Endothelial cell of hepatic sinusoid (primary cell): ENCODE results near the gene ACP5.
"Not testable (repeated sequence)": the region's sequence is repeated elsewhere in the genome, so short reads cannot be mapped to it uniquely, and the experiment has no call there.

Experiments
- in situ Hi-C: cut with HindIII; loops from 2 replicates; pipeline ENCODE4 v1.10.0; 2017; ENCODE audit warnings: low sequenced_read_pairs

Gene ACP5

DNA sequence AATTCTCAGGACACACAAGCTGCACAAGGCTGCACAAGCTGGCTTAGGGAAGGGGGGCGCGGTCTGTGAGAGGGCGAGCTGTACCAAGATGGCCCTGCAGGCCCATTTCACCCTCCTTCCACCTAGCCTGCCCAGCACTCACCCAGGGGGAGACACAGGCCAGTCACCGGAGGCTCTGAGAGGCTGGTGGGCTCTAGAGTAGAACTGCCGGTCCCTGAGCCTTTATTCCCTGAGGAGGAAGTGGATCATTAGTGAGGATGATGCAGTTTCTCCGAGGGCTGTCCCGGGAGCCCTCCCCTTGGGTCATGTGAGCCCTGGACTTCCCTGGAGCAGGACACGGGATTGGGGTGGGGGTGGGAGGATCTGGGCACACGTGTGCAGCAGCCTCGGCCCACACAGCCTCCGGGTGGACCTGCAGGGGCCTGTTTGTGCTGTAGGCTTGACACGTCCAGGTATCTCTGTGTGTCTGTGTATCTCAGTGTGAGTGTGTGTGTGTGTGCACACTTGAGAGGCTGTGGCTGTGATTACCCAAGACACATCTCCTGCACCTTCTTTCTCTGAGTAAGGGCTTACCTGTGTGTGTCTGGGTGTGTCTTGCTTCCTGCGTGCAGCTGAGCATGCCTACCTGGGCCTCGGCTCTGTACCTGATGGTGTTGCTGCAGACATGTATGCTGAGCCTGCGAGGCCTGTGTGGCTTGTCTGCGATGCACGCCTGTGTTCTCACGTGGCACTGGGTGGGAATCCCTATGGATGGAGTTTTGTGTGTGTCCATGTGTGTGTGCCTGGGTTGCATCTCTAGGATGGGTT lies at the start of gene ACP5:
ACP5 (minus strand) TSS at position 195 of the 807 bp plus-strand sequence. CDS start 328 bp downstream, outside the sequence.
- in situ Hi-C loops: no loop called here

DNA sequence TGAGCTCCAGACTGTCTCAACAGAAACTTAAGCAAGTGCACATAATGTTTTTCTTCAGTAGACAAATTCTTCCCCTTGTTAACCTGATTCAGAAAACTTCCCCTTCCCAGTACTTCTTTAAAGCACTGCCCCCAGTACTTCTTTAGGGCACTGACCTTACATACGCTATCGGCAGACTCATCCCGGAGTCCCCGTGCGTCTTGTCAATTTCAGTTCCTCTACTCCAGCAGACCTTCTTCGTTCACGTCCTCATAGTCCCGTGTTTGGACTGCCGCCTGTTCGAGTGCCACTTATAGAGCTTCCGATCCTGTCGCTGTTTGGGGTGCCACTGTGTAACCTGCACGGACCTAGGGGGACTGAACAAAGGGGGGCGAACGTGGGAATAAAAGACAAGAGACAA lies 48.8 kb upstream of the ACP5 start:
- in situ Hi-C loops: no loop called here

DNA sequence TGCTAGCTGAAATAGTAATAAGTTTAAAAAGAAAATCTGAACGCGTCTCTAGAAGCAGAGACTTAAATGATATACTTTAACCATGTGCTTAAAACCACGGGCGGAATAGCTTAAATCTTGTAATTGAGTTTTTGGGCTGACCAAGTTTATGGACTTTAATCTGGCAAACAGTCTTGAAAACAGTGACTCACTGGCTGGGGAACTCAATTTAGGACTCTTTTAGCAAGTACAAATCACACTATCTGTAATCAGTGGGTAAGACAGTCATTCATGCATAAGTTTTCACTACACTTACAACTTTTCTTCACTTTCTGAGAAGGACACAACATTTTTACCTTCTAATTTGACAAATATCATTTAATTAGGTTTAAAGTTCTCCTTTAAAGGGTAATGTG lies 46.6 kb upstream of the ACP5 start:
- in situ Hi-C loops: no loop called here

GRCh38 chr19:11622401-11622800 lies 45.0 kb upstream of the ACP5 start:
- in situ Hi-C loops: not testable (repeated sequence)

GRCh38 chr19:11620553-11620952 lies 43.1 kb upstream of the ACP5 start:
- in situ Hi-C loops: no loop called here

DNA sequence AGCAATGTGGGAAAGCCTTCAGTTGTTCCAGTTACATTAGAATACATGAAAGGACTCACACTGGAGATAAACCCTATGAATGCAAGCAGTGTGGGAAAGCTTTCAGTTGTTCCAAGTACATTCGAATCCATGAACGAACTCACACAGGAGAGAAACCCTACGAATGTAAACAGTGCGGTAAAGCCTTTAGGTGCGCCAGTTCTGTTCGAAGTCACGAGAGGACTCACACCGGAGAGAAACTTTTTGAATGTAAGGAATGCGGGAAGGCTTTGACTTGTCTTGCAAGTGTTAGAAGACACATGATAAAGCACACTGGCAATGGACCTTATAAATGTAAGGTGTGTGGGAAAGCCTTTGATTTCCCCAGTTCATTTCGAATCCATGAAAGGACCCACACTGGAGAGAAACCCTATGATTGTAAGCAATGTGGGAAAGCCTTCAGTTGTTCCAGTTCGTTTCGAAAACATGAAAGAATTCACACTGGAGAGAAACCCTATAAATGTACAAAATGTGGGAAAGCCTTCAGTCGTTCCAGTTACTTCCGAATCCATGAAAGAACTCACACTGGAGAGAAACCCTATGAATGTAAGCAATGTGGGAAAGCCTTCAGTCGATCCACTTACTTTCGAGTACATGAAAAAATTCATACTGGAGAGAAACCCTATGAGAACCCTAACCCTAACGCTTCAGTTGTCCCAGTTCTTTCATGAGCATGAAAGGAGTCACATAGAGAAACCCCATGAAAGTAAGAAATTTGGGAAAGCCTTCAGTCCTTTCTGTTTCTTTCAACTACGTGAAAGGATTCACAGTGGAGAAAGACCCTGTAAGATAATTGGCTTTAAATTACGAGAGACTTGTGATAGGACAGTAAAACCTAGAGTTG lies 40.0 kb upstream of the ACP5 start:
- in situ Hi-C loops: no loop called here

DNA sequence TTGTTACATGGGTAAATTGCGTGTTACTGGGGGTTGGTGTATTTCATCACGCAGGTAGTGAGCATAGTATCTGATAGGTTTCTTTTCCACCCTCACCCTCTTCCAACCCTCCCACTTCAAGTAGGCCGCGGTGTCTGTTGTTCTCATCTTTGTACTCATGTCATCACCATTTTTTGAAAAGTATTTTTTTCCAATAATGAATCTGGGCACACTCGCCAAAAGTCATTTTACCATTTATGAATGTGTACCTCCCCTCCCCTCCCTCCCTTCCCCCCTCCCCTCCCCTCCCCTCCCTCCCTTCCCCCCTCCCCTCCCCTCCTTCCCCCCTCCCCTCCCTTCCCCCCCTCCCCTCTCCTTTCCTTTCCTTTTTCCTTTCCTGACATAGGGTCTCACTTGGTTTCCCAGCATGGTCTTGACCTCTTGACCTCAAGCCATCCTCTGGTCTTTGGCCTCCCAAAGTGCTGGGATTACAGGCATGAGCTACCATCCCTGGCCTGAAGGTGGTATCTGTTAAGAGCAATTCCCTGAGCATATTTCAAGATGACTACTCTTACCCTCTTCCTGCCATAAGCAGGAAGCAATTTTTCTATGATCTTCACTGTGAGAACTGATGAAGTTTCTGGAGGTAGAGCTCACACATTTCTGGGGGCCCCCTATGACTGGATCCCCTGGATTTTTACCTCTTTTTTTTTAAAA lies 35.5 kb upstream of the ACP5 start:
- in situ Hi-C loops: no loop called here

GRCh38 chr19:11611730-11612129 lies 34.3 kb upstream of the ACP5 start:
- in situ Hi-C loops: no loop called here

GRCh38 chr19:11606484-11606883 lies 29.0 kb upstream of the ACP5 start:
- in situ Hi-C loops: no loop called here

GRCh38 chr19:11599704-11600103 lies 22.3 kb upstream of the ACP5 start:
- in situ Hi-C loops: not testable (repeated sequence)

GRCh38 chr19:11598746-11599145 lies 21.3 kb upstream of the ACP5 start:
- in situ Hi-C loops: no loop called here

GRCh38 chr19:11598103-11598483 lies 20.6 kb upstream of the ACP5 start:
- in situ Hi-C loops: no loop called here

DNA sequence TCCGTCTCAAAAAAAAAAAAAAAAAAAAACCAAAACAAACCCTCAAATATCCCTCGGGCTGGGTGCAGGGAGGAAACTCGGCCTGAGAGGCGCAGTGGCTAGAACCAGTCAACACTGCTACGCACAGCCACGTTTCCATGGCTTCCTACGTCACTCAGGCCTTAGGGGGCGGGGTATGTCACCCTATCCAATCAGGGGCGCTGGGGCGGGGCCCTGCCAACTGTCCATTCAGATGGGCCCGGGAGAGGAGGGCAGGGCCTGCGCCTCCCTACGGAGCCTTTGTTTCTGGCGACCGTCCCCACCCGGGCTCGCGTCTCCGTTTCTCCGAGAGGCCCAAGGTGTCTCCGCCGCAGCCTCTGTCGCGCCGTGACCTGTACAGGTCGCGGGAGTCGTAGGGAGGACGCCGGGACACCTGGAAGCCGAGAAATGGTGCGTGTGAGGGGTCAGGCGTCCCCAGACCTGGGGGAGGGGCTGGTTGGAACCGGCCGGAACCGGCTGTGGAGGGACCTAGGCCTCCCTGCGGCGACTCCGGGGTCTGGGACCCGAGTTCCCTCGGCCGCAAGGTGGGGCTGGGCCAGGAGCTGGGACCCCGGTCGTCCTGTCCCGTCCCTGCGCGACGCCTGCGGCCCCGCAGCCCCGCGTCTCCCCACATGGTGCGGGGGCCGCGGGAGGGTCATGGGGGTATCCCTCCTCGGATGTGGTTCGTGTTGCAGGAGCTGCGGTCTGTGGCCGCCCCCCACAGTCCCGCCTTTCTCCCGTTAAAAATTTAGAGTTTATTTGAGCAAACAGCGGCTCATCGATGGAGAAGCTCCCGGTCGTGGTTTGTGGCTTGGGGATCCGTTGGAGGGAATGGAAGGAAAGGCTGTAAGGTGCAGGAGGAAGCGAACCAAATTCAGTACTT lies 20.0 kb upstream of the ACP5 start, which contains the start of gene ZNF627:
ZNF627 (plus strand) TSS at position 282 of the 901 bp plus-strand sequence; CDS start at position 427, 145 bp downstream.
- in situ Hi-C loops: no loop called here

DNA sequence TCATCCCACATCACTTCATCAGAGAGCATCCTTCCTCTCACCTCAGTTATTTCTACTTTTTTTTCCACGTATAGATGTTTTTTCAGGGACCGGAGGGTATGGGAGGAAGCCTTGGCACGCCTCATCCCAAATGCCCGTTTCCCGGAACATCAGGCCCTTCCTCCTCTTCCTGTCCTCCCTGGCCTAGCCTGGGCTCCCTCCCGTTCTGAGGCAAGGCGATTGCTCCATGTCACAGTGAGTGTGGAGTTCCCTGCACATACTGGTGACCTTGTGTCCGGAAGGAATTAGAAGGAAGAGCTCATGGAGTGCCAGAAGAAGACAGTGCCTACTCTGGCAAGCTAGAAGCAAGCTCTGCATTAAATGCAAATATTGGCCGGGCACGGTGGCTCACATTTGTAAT lies 18.7 kb upstream of the ACP5 start:
- in situ Hi-C loops: no loop called here

DNA sequence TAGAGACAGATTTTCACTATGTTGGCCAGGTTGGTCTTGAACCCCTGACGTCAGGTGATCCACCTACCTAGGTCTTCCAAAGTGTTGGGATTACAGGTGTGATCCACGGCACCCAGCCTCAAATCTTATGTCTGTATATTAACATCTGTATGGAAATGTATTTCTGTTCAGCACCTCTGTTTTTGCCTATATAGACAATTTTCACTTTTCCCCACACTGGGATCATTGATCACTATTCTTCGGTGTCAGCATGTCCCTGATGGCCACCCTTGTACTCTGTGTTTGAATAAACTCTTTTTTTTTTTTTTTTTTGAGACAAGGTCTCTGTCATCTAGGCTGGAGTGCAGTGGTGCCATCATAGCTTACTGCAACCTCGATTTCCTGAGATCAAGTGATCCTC lies 16.6 kb upstream of the ACP5 start:
- in situ Hi-C loops: loop anchor here (5.0 kb wide), 1 partner anchor 37 kb away; the partner anchor contains the start of gene ELOF1

GRCh38 chr19:11587975-11588631 lies 10.7 kb upstream of the ACP5 start:
- in situ Hi-C loops: no loop called here

- in situ Hi-C loops: no loop called here
Observed at GRCh38 chr19:11587302-11587974, 10.0 kb upstream of the ACP5 start.

GRCh38 chr19:11586331-11586730 lies 8.9 kb upstream of the ACP5 start:
- in situ Hi-C loops: no loop called here

GRCh38 chr19:11581740-11582139 lies 4.3 kb upstream of the ACP5 start:
- in situ Hi-C loops: loop anchor here (5.0 kb wide), 1 partner anchor 44 kb away; the partner anchor contains the start of gene CNN1
